Measurements from ENCODE around the gene TTF2. TPM values are rescaled to one million over a fixed set of nuclear protein-coding genes. Genes with fewer than 3 reads are reported as not detected.

The TTF2 gene
- total and polyA plus RNA-seq, 9 of the 15 experiments (the other 6 are each of a cell fraction or from before 2014, with no cell fraction given): 9.4 to 71.1 (median 42.1) TPM

DNA sequence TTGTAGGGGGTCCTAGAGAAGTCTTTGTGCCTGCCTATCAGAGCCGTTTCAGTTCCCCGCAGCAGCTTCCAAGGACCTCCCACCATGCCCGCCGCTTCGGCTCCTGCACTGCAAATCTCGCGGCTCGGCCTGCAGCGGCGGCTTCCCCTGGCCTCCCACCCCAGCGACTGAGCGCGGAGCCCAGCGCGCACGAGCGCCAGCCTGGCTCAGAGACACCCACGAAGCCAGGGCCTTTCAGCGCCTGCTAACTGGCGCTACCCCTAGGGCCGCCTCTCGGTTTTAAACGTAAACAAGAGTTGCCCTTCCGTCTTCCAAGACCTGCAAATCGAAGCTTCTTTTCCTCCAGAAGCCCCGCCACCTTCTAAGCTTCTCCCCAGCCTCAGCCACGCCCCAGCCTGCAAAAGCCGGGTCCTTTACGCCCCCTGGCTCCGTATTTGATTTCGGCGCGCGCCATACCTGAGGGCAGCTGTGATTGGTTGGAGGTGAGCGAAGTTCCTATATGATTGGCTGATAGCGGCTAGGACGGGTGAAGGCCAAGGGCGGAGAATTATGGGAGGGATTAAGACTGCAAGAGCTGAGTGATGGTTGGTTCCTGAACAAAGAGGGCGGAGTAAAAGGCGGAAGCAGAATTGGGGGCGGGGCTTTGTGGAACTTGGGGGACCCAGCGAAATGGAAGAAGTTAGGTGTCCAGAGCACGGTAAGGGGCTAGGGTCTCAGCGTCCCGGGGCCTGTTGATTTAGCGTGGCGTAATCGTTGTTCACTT, at the start of gene TTF2 (continued):
- TF ChIP-seq MYC (IDR thresholded peaks at IDR 0.05; ENCODE audit: low read depth, low read length): peak; percentile 43; the same call in 1 of the 2 replicates
- no peak; the same call in 1 of the 2 replicates for TF ChIP-seq MYC (CRISPR knock-in tag; IDR thresholded peaks at IDR 0.05; ENCODE audit: borderline replicate concordance, low read depth)
- TF ChIP-seq ZBED1 (IDR thresholded peaks at IDR 0.05): no peak
- TF ChIP-seq ELK3 (CRISPR knock-in tag; IDR thresholded peaks at IDR 0.05): no peak
- TF ChIP-seq MCM7 (IDR thresholded peaks at IDR 0.05): no peak
- TF ChIP-seq, protein P1, sequence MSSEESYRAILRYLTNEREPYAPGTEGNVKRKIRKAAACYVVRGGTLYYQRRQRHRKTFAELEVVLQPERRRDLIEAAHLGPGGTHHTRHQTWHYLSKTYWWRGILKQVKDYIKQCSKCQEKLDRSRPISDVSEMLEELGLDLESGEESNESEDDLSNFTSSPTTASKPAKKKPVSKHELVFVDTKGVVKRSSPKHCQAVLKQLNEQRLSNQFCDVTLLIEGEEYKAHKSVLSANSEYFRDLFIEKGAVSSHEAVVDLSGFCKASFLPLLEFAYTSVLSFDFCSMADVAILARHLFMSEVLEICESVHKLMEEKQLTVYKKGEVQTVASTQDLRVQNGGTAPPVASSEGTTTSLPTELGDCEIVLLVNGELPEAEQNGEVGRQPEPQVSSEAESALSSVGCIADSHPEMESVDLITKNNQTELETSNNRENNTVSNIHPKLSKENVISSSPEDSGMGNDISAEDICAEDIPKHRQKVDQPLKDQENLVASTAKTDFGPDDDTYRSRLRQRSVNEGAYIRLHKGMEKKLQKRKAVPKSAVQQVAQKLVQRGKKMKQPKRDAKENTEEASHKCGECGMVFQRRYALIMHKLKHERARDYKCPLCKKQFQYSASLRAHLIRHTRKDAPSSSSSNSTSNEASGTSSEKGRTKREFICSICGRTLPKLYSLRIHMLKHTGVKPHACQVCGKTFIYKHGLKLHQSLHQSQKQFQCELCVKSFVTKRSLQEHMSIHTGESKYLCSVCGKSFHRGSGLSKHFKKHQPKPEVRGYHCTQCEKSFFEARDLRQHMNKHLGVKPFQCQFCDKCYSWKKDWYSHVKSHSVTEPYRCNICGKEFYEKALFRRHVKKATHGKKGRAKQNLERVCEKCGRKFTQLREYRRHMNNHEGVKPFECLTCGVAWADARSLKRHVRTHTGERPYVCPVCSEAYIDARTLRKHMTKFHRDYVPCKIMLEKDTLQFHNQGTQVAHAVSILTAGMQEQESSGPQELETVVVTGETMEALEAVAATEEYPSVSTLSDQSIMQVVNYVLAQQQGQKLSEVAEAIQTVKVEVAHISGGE (CRISPR knock-in tag; IDR thresholded peaks at IDR 0.05): no peak
- no peak for TF ChIP-seq MAFK (IDR thresholded peaks at IDR 0.05; ENCODE audit: low read length)
- no peak for TF ChIP-seq ZBTB8A (IDR thresholded peaks at IDR 0.05; ENCODE audit: partially characterized antibody)
- no peak for TF ChIP-seq ZNF644 (tag; IDR thresholded peaks at IDR 0.05; ENCODE audit: low read depth)
- TF ChIP-seq SRF (CRISPR knock-in tag; IDR thresholded peaks at IDR 0.05): peak in 1 of 2 experiments; percentile 39; a peak in 1 of 4 replicates
- peak; percentile 97 for TF ChIP-seq FOXM1 (IDR thresholded peaks at IDR 0.05; ENCODE audit: low read depth)
- peak; percentile 94; the same call in 1 of the 2 replicates for TF ChIP-seq FOXM1 (CRISPR knock-in tag; IDR thresholded peaks at IDR 0.05; ENCODE audit: low read depth)
- no peak for TF ChIP-seq ZNF384 (IDR thresholded peaks at IDR 0.05; ENCODE audit: low read depth, low read length)
- TF ChIP-seq L3MBTL2 (IDR thresholded peaks at IDR 0.05): peak; percentile 84
- 0 out of 2 replicates have a peak, but pooled peaks have one; percentile 39 for TF ChIP-seq ZNF76 (CRISPR knock-in tag; IDR thresholded peaks at IDR 0.05; ENCODE audit: borderline replicate concordance)
- TF ChIP-seq, protein P2, sequence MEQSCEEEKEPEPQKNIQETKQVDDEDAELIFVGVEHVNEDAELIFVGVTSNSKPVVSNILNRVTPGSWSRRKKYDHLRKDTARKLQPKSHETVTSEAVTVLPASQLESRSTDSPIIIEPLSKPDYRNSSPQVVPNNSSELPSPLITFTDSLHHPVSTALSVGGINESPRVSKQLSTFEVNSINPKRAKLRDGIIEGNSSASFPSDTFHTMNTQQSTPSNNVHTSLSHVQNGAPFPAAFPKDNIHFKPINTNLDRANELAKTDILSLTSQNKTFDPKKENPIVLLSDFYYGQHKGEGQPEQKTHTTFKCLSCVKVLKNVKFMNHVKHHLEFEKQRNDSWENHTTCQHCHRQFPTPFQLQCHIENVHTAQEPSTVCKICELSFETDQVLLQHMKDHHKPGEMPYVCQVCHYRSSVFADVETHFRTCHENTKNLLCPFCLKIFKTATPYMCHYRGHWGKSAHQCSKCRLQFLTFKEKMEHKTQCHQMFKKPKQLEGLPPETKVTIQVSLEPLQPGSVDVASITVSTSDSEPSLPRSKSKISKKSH (CRISPR knock-in tag; IDR thresholded peaks at IDR 0.05): no peak
- TF ChIP-seq, protein P3, sequence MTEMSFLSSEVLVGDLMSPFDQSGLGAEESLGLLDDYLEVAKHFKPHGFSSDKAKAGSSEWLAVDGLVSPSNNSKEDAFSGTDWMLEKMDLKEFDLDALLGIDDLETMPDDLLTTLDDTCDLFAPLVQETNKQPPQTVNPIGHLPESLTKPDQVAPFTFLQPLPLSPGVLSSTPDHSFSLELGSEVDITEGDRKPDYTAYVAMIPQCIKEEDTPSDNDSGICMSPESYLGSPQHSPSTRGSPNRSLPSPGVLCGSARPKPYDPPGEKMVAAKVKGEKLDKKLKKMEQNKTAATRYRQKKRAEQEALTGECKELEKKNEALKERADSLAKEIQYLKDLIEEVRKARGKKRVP (CRISPR knock-in tag; IDR thresholded peaks at IDR 0.05): no peak
- TF ChIP-seq HDGF (IDR thresholded peaks at IDR 0.05): no peak
- TF ChIP-seq, protein P4, sequence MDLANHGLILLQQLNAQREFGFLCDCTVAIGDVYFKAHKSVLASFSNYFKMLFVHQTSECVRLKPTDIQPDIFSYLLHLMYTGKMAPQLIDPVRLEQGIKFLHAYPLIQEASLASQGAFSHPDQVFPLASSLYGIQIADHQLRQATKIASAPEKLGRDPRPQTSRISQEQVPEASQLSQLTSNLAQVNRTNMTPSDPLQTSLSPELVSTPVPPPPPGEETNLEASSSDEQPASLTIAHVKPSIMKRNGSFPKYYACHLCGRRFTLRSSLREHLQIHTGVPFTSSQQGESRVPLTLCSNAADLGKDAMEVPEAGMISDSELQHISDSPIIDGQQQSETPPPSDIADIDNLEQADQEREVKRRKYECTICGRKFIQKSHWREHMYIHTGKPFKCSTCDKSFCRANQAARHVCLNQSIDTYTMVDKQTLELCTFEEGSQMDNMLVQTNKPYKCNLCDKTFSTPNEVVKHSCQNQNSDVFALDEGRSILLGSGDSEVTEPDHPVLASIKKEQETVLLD (IDR thresholded peaks at IDR 0.05): peak; percentile 14; the same call in 1 of the 2 replicates
- peak in 1 of 2 experiments; percentile 84; a peak in 2 of 4 replicates for TF ChIP-seq TEAD1 (CRISPR knock-in tag; IDR thresholded peaks at IDR 0.05)

Measured in K562 (cell line).